K562 (cell line): ENCODE data around the gene IL11. TPM values are rescaled to one million over a fixed set of nuclear protein-coding genes. Genes with fewer than 3 reads are reported as not detected.
A peak's percentile ranks its signal among the peaks of the same experiment; 100 is the strongest.

Experiments used
- ARHGAP35 ChIP-seq: fragments of 450-650 bp; IDR thresholded peaks from 2 replicates; pipeline ENCODE4 v1.6.1; 2018; ENCODE audit not compliant: partially characterized antibody
- ARID2 ChIP-seq: fragments of 450-650 bp; IDR thresholded peaks from 2 replicates; pipeline ENCODE4 v1.6.1; 2017; ENCODE audit warnings: antibody characterized with exemption, mild to moderate bottlenecking
- DNMT1 ChIP-seq: fragments of 450-650 bp; IDR thresholded peaks from 2 replicates; pipeline ENCODE4 v1.6.1; 2016; ENCODE audit warnings: antibody characterized with exemption, mild to moderate bottlenecking
- GTF2E2 ChIP-seq: fragments of 200-800 bp; sonication (Bioruptor generic); IDR thresholded peaks from 2 replicates; pipeline ENCODE4 v1.6.1; 2016; ENCODE audit warnings: missing genetic modification characterization, missing compliant biosample characterization
- KDM2B ChIP-seq: fragments of 250-450 bp; sonication (Bioruptor Pico); IDR thresholded peaks from 2 replicates; pipeline ENCODE4 v1.8.0; 2021; ENCODE audit warnings: mild to moderate bottlenecking, moderate library complexity
- MEF2D ChIP-seq: conservative IDR thresholded peaks from 2 replicates; pipeline ENCODE4 v1.6.1; 2016; ENCODE audit warnings: low read depth, missing genetic modification characterization, missing compliant biosample characterization
- MTF1 ChIP-seq: fragments of 250-450 bp; sonication (Bioruptor Pico); IDR thresholded peaks from 2 replicates; pipeline ENCODE4 v1.9.0; 2021; ENCODE audit warnings: moderate library complexity, mild to moderate bottlenecking, inconsistent platforms, borderline replicate concordance
- NCOA2 ChIP-seq, 2 experiments: fragments of 450-650 bp; IDR thresholded peaks; 2 replicates each; pipeline ENCODE4 v1.6.1; 2018; ENCODE audit warnings: mild to moderate bottlenecking in 2 of 2, moderate library complexity in 1 of 2; ENCODE audit not compliant: partially characterized antibody in 2 of 2
- NR1H2 ChIP-seq: sonication (generic); formaldehyde crosslinking; IDR thresholded peaks from 2 replicates; pipeline ENCODE4 v1.4.0; 2020; ENCODE audit warnings: mild to moderate bottlenecking, missing genetic modification reagents
- PCBP2 ChIP-seq: fragments of 200-400 bp; formaldehyde crosslinking; IDR thresholded peaks from 2 replicates; pipeline ENCODE4 v1.6.1; 2018; ENCODE audit warnings: low read length, low read depth, mild to moderate bottlenecking, moderate library complexity; ENCODE audit not compliant: poor library complexity, severe bottlenecking
- RBM17 ChIP-seq: fragments of 200-400 bp; formaldehyde crosslinking; IDR thresholded peaks from 2 replicates; pipeline ENCODE4 v1.6.1; 2017; ENCODE audit warnings: low read depth, mild to moderate bottlenecking, low read length, borderline replicate concordance
- RBM25 ChIP-seq: fragments of 200-400 bp; formaldehyde crosslinking; IDR thresholded peaks from 2 replicates; pipeline ENCODE4 v1.6.1; 2018; ENCODE audit warnings: low read length, low read depth, moderate library complexity; ENCODE audit not compliant: severe bottlenecking
- SMARCB1 ChIP-seq: IDR thresholded peaks from 2 replicates; pipeline ENCODE4 v1.6.1; 2011; ENCODE audit warnings: improper control_type of control experiment, low read depth; ENCODE audit not compliant: insufficient read length
- SRF ChIP-seq, 2 experiments: fragments of 250-450, 450-650 bp in 1 of 2; sonication (Bioruptor Pico) in 1 of 2; sonication (generic) in 1 of 2; formaldehyde crosslinking; IDR thresholded peaks; 2 replicates each; pipeline versions ENCODE4 v1.5.0 to v1.5.1; 2020 to 2022; ENCODE audit warnings: mild to moderate bottlenecking in 1 of 2, missing genetic modification reagents in 1 of 2
- ZNF197 ChIP-seq: fragments of 200-800 bp; sonication (Bioruptor generic); IDR thresholded peaks from 2 replicates; pipeline ENCODE4 v1.6.1; 2016; ENCODE audit warnings: low read depth, missing genetic modification characterization, missing compliant biosample characterization
- ZNF217 ChIP-seq: sonication (generic); formaldehyde crosslinking; IDR thresholded peaks from 2 replicates; pipeline ENCODE4 v1.8.0; 2022; ENCODE audit warnings: mild to moderate bottlenecking, missing genetic modification reagents
- ZNF444 ChIP-seq: fragments of 250-450 bp; sonication (Bioruptor Pico); IDR thresholded peaks from 2 replicates; pipeline ENCODE4 v1.4.0; 2020; ENCODE audit warnings: mild to moderate bottlenecking, moderate library complexity
- ZNF785 ChIP-seq: fragments of 250-450 bp; sonication (Bioruptor Pico); IDR thresholded peaks from 2 replicates; pipeline ENCODE4 v1.4.0; 2020; ENCODE audit warnings: mild to moderate bottlenecking
- polyA plus RNA-seq, 8 experiments: library from polyadenylated mRNA; depleted of rRNA in 4 of 8; stranded (reverse) in 5 of 8; unstranded in 3 of 8; fragments of >200 nt; fragmentation: Nextera tagmentation in 2 of 8; fragmentation: Illumina TruSeq in 1 of 8; extraction: Ambion mirVana in 2 of 8; extraction: Trizol in 1 of 8; gene quantifications; 2 replicates each; pipeline versions ENCODE4 v1.2.1 to v1.2.3, GENCODE V29; 2011 to 2014; ENCODE audit warnings: inconsistent platforms in 1 of 8, missing spikeins in 1 of 8
- total RNA-seq, 7 experiments: library from RNA; depleted of rRNA in 6 of 7; stranded (reverse); fragments of >200 nt in 6 of 7; fragmentation: Illumina TruSeq in 2 of 7; extraction: Trizol in 2 of 7; gene quantifications; 2 replicates each; pipeline versions ENCODE4 v1.2.1 to v1.2.3, GENCODE V29; 2011 to 2021; ENCODE audit warnings: low replicate concordance in 1 of 7
- TF ChIP-seq, protein P1 (sequence below): fragments of 450-650 bp; formaldehyde crosslinking; IDR thresholded peaks from 2 replicates; pipeline ENCODE4 v1.4.0; 2020; ENCODE audit warnings: mild to moderate bottlenecking, moderate library complexity
- TF ChIP-seq, protein P2 (sequence below): sonication (generic); formaldehyde crosslinking; IDR thresholded peaks from 2 replicates; pipeline ENCODE4 v1.8.0; 2023; ENCODE audit warnings: mild to moderate bottlenecking, missing genetic modification reagents
- TF ChIP-seq, protein P3 (sequence below): sonication (generic); formaldehyde crosslinking; IDR thresholded peaks from 2 replicates; pipeline ENCODE4 v1.8.0; 2022; ENCODE audit warnings: mild to moderate bottlenecking, missing genetic modification reagents
- TF ChIP-seq, protein P4 (sequence below), 2 experiments: fragments of 450-650 bp in 1 of 2; sonication (generic) in 1 of 2; formaldehyde crosslinking; conservative IDR thresholded peaks; 2 replicates each; pipeline versions ENCODE4 v1.4.0 to v1.8.1; 2020 to 2022; ENCODE audit warnings: mild to moderate bottlenecking in 1 of 2, missing genetic modification reagents in 1 of 2
- TF ChIP-seq, protein P5 (sequence below): fragments of 450-650 bp; formaldehyde crosslinking; IDR thresholded peaks from 2 replicates; pipeline ENCODE4 v1.4.0; 2022; ENCODE audit warnings: mild to moderate bottlenecking, moderate library complexity

The IL11 gene
- total and polyA plus RNA-seq, 9 of the 15 experiments (the other 6 are each of a cell fraction or from before 2014, with no cell fraction given), result 0.04 to 0.42 (median 0.06) TPM; not detected in 6

DNA sequence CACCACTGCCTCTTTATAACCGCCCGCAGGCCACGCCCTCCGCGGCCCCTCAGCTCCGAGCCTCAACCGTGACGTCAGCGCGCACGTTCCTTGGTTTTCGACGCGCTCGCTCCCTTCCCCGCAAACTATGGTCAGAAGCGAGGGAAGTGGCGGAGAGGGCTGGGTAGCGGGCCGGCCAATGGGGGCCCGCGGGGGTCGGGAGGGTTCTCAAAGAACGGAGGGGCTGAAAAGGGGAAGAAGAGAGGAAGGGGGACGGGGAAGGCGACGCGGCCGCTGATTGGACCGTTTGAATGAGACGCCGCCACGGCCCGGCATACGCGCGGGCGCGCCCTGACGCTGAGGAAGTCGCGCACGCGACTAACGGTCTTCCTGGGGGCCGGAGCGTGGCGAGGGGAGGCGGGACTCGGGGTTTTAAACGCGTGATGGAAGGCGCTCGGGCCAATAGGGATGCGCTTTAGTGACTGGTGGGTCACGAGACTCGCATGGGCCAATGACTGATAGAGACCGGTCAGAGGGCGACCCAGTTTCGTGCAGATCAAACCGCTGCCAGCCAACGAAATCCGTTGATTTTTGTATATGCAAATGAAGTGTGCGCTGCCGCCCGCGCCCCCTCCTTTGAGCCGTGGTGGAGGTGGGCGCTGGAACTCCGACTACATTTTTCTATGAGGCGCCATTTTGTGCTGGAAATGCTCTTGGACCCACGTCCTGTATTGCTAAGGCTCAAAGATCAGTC, 37.7 kb upstream of the IL11 start (continued):
- TF ChIP-seq DNMT1 (no peak), ARID2 (no peak), NR1H2 (CRISPR knock-in tag) (peak; percentile 88; the same call in 1 of the 2 replicates), GTF2E2 (tag) (peak; percentile 99), MEF2D (tag) (0 out of 2 replicates have a peak, but pooled peaks have one; percentile 14), ZNF197 (no peak; the same call in 1 of the 2 replicates), ZNF444 (no peak), RBM25 (peak; percentile 50), PCBP2 (no peak), ZNF785 (CRISPR knock-in tag) (no peak), SRF (CRISPR knock-in tag; IDR thresholded peaks at IDR 0.05) (peak in 1 of 2 experiments; percentile 45; a peak in 1 of 4 replicates), RBM17 (no peak), KDM2B (CRISPR knock-in tag) (no peak), NCOA2 (IDR thresholded peaks at IDR 0.05; ENCODE audit: partially characterized antibody in 2 of 2) (no peak), MTF1 (no peak), ZNF217 (CRISPR knock-in tag) (no peak), ARHGAP35 (no peak), SMARCB1 (no peak)
- TF ChIP-seq, protein P1, sequence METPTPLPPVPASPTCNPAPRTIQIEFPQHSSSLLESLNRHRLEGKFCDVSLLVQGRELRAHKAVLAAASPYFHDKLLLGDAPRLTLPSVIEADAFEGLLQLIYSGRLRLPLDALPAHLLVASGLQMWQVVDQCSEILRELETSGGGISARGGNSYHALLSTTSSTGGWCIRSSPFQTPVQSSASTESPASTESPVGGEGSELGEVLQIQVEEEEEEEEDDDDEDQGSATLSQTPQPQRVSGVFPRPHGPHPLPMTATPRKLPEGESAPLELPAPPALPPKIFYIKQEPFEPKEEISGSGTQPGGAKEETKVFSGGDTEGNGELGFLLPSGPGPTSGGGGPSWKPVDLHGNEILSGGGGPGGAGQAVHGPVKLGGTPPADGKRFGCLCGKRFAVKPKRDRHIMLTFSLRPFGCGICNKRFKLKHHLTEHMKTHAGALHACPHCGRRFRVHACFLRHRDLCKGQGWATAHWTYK (CRISPR knock-in tag), result no peak; the same call in 1 of the 2 replicates
- TF ChIP-seq, protein P2, sequence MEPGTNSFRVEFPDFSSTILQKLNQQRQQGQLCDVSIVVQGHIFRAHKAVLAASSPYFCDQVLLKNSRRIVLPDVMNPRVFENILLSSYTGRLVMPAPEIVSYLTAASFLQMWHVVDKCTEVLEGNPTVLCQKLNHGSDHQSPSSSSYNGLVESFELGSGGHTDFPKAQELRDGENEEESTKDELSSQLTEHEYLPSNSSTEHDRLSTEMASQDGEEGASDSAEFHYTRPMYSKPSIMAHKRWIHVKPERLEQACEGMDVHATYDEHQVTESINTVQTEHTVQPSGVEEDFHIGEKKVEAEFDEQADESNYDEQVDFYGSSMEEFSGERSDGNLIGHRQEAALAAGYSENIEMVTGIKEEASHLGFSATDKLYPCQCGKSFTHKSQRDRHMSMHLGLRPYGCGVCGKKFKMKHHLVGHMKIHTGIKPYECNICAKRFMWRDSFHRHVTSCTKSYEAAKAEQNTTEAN, result no peak
- TF ChIP-seq, protein P3, sequence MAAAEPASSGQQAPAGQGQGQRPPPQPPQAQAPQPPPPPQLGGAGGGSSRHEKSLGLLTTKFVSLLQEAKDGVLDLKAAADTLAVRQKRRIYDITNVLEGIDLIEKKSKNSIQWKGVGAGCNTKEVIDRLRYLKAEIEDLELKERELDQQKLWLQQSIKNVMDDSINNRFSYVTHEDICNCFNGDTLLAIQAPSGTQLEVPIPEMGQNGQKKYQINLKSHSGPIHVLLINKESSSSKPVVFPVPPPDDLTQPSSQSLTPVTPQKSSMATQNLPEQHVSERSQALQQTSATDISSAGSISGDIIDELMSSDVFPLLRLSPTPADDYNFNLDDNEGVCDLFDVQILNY, result peak; percentile 47; the same call in 1 of the 2 replicates
- TF ChIP-seq, protein P4, sequence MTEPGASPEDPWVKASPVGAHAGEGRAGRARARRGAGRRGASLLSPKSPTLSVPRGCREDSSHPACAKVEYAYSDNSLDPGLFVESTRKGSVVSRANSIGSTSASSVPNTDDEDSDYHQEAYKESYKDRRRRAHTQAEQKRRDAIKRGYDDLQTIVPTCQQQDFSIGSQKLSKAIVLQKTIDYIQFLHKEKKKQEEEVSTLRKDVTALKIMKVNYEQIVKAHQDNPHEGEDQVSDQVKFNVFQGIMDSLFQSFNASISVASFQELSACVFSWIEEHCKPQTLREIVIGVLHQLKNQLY (CRISPR knock-in tag; conservative IDR thresholded peaks at IDR 0.05), result peak in 1 of 2 experiments; percentile 91; a peak in 2 of 4 replicates
- TF ChIP-seq, protein P5, sequence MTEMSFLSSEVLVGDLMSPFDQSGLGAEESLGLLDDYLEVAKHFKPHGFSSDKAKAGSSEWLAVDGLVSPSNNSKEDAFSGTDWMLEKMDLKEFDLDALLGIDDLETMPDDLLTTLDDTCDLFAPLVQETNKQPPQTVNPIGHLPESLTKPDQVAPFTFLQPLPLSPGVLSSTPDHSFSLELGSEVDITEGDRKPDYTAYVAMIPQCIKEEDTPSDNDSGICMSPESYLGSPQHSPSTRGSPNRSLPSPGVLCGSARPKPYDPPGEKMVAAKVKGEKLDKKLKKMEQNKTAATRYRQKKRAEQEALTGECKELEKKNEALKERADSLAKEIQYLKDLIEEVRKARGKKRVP (CRISPR knock-in tag), result no peak
